Endothelial cell of umbilical vein (primary cell): ENCODE results near the gene ITGAE. TPM values are rescaled to one million over a fixed set of nuclear protein-coding genes. Genes with fewer than 3 reads are reported as not detected.

ENCODE experiments used
- BruUV-seq: library from RNA; stranded (reverse); fragments of 400-500 nt; replicated peaks from 2 replicates; lab custom pipeline; 2021; lab: Mats Ljungman, UMichigan
- CTCF ChIA-PET: fragments of 300-600, 350-600 bp; sonication (Branson Sonifier 250); formaldehyde crosslinking; loops from one replicate; lab custom pipeline; 2021; ENCODE audit warnings: antibody characterized with exemption, inconsistent platforms; lab: Charles Lee
- POLR2A ChIA-PET: fragments of 300-600, 350-600 bp; sonication (Branson Sonifier 250); formaldehyde crosslinking; loops from one replicate; lab custom pipeline; 2021; ENCODE audit warnings: antibody characterized with exemption, inconsistent platforms; lab: Charles Lee
- DNase-seq: peaks from one replicate; pipeline ENCODE4 v3.0.0-alpha.2; 2011; ENCODE audit warnings: low read depth, low spot score
- FAIRE-seq: peaks from 2 replicates; lab custom pipeline; 2011; peaks lifted over from hg19 to GRCh38; lab: Jason Lieb, UNC
- H2AFZ ChIP-seq: 2 replicates; pipeline ENCODE4 v1.6.0; 2012; ENCODE audit warnings: low read depth, low read length, control low read depth, inconsistent platforms
- H3K27ac ChIP-seq: 2 replicates; pipeline ENCODE4 v1.5.1; 2011; ENCODE audit warnings: low read depth, mild to moderate bottlenecking, control low read depth, low read length, moderate library complexity; ENCODE audit not compliant: insufficient read depth
- H3K27me3 ChIP-seq, 2 experiments: 2 replicates each; pipeline versions ENCODE4 v1.6.0 to v1.6.1; 2011; ENCODE audit warnings: low read length in 2 of 2, mixed read lengths in 1 of 2; ENCODE audit not compliant: control insufficient read depth in 2 of 2, insufficient read depth in 2 of 2
- H3K36me3 ChIP-seq, 2 experiments: 2 replicates in 1 of 2; 3 replicates in 1 of 2; pipeline ENCODE4 v1.5.1; 2011; ENCODE audit warnings: low read length in 2 of 2, mild to moderate bottlenecking in 1 of 2, moderate library complexity in 1 of 2; ENCODE audit not compliant: control insufficient read depth in 2 of 2, insufficient read depth in 2 of 2; ENCODE audit errors: extremely low read depth in 1 of 2
- H3K4me1 ChIP-seq: 3 replicates; pipeline ENCODE4 v1.5.1; 2011; ENCODE audit warnings: mild to moderate bottlenecking, low read length; ENCODE audit not compliant: control insufficient read depth, insufficient read depth; ENCODE audit errors: extremely low read depth
- H3K4me2 ChIP-seq: 2 replicates; pipeline ENCODE4 v1.6.1; 2011; ENCODE audit warnings: low read length, control low read depth, mixed read lengths; ENCODE audit not compliant: insufficient read depth
- H3K4me3 ChIP-seq, 3 experiments: fragments of 200-600 bp in 1 of 3; sonication (generic), shearing (Covaris generic) in 1 of 3; replicated peaks in 1 of 3; 2 replicates each; pipeline ENCODE4 v1.5.1; 2011 to 2016; ENCODE audit warnings: control low read depth in 3 of 3, low read length in 3 of 3, mild to moderate bottlenecking in 2 of 3, inconsistent platforms in 1 of 3, low read depth in 1 of 3, moderate library complexity in 1 of 3; ENCODE audit not compliant: insufficient read depth in 1 of 3
- H3K79me2 ChIP-seq: 2 replicates; pipeline ENCODE4 v1.6.0; 2012; ENCODE audit warnings: low read length, inconsistent platforms; ENCODE audit not compliant: control insufficient read depth, insufficient read depth
- H3K9ac ChIP-seq: replicated peaks from 2 replicates; pipeline ENCODE3; 2011; ENCODE audit warnings: low read length, control low read depth; ENCODE audit not compliant: insufficient read depth; ENCODE audit errors: extremely low read depth
- H3K9me1 ChIP-seq: replicated peaks from 3 replicates; pipeline ENCODE4 v1.6.0; 2011; ENCODE audit warnings: mild to moderate bottlenecking, low read length; ENCODE audit not compliant: control insufficient read depth, insufficient read depth; ENCODE audit errors: extremely low read depth
- H3K9me3 ChIP-seq: replicated peaks from 2 replicates; pipeline ENCODE4 v1.5.1; 2012; ENCODE audit warnings: low read length, inconsistent platforms; ENCODE audit not compliant: control insufficient read depth, insufficient read depth
- H4K20me1 ChIP-seq: replicated peaks from 2 replicates; pipeline ENCODE3; 2011; ENCODE audit warnings: mild to moderate bottlenecking, low read length; ENCODE audit not compliant: control insufficient read depth, insufficient read depth; ENCODE audit errors: extremely low read depth
- FOS ChIP-seq: IDR thresholded peaks from 2 replicates; pipeline ENCODE4 v1.6.1; 2011; ENCODE audit warnings: mild to moderate bottlenecking, low read length, moderate library complexity, borderline replicate concordance; ENCODE audit not compliant: insufficient read depth
- JUN ChIP-seq: IDR thresholded peaks from 2 replicates; pipeline ENCODE4 v1.6.1; 2011; ENCODE audit warnings: borderline replicate concordance, low read depth; ENCODE audit not compliant: insufficient read length, insufficient read depth
- MYC ChIP-seq: IDR thresholded peaks from one replicate; pipeline ENCODE4 v1.6.1; 2011; ENCODE audit warnings: mild to moderate bottlenecking, low read depth, low read length
- POLR2AphosphoS5 ChIP-seq: IDR thresholded peaks from 2 replicates; pipeline ENCODE4 v1.6.1; 2012; ENCODE audit warnings: low read depth, mild to moderate bottlenecking, control low read depth, low read length, moderate library complexity; ENCODE audit not compliant: insufficient read depth
- dilution Hi-C: fragments of 300-500 bp; cut with MboI; formaldehyde crosslinking; loops from one replicate; pipeline ENCODE4 v1.15.0; 2019; ENCODE audit warnings: low sequenced_read_pairs; ENCODE audit not compliant: extremely low pct_ligation_motif_present
- intact Hi-C: fragments of 100-400 bp; cut with micrococcal nuclease; formaldehyde crosslinking; loops from one replicate; pipeline ENCODE4 v1.10.0; 2022
- polyA plus RNA-seq, 4 experiments: library from polyadenylated mRNA; depleted of rRNA in 3 of 4; stranded (reverse) in 3 of 4; unstranded in 1 of 4; fragments of >200 nt; gene quantifications; 2 replicates each; pipeline versions ENCODE4 v1.2.1 to v1.2.3, GENCODE V29; 2011 to 2012; ENCODE audit warnings: missing spikeins in 1 of 4
- total RNA-seq: library from RNA; stranded (reverse); gene quantifications from 2 replicates; pipeline ENCODE4 v1.2.3, GENCODE V29; 2021
- TF ChIP-seq, protein P1 (sequence below): IDR thresholded peaks from 2 replicates; pipeline ENCODE4 v1.6.1; 2011; ENCODE audit not compliant: insufficient read depth, insufficient read length
- TF ChIP-seq, protein P2 (sequence below), 2 donors: IDR thresholded peaks; 1 replicate in 1 of 2; 2 replicates in 1 of 2; pipeline ENCODE4 v1.5.1; 2011; ENCODE audit warnings: low read length in 2 of 2, mild to moderate bottlenecking in 2 of 2, moderate library complexity in 2 of 2, control low read depth in 1 of 2, inconsistent platforms in 1 of 2, low read depth in 1 of 2; ENCODE audit not compliant: insufficient read depth in 1 of 2; ENCODE audit errors: extremely low read depth in 1 of 2

The ITGAE gene
- total and polyA plus RNA-seq, 2 donors (not counting 3 experiments of a cell fraction or from before 2014, with no cell fraction given), result 29.6 to 71.6 TPM

DNA sequence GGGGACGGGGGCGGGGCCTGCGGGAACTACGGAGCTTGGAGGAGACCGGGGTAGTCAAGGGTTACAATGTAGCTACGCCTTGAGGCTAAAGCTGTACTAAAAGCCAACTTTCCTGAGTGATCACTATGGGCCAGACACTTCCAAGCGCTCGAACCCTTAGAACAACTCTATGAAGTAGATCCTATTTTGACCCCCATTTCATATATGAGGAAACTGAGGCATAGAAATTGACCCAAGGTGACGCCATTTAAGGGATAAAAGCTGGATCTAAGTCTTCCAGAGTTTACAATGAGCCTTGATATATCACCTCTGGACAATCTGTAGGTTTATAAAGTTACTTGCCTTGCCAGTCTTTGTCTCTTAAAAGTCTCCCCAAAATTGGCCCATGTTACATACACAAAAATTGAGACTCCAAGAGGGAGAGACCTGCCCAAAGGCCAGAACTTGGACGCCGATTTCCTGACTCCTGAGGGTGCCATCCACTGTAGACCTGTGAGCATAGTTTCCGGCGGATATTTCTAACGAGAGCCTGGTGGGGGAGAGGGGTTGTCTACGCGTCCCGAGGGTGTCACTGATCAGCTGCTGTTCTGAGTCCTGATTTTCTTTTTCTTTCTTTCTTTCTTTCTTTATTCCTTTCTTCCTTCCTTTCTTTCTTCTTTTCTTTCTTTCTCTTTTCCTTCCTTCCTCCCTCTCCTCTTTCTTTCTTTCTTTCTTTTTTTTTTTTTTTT is 45.6 kb upstream of the ITGAE start:
- intact Hi-C loops, result loop anchor here (1.0 to 5.0 kb wide), 2 partner anchors 47 to 109 kb away; partner anchors contain the start of gene CAMKK1
- H3K36me3 ChIP-seq, result peaks cover 3 to 4% of the 10 kb centered on the region in 2 experiments
- no peaks in the 10 kb centered on the region for H3K27me3 ChIP-seq
- H2AFZ ChIP-seq, result peak overlapping the region; percentile 33
- H3K9me1 ChIP-seq, result no peaks in the 10 kb centered on the region
- no peaks in the 10 kb centered on the region for H4K20me1 ChIP-seq
- H3K4me2 ChIP-seq, result peak overlapping the region; percentile 50
- no peak overlapping the region for H3K27ac ChIP-seq
- ChIA-PET POLR2A (interaction anchor here (0.6 to 0.9 kb wide), 2 partner anchors 84 to 109 kb away, joined by 3 read pairs; no protein-coding TSS in a partner anchor), CTCF (interaction anchor here (0.5 to 5.4 kb wide), 21 partner anchors 9 to 1357 kb away, joined by 3 to 63 read pairs (median 4); partner anchors contain the start of gene CAMKK1)
- dilution Hi-C loops, result no loop called here
- BruUV-seq, result no TSS peak
- peaks cover 33% of the 10 kb centered on the region for H3K79me2 ChIP-seq
- TF ChIP-seq, protein P1, sequence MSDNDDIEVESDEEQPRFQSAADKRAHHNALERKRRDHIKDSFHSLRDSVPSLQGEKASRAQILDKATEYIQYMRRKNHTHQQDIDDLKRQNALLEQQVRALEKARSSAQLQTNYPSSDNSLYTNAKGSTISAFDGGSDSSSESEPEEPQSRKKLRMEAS, result no peak
- no peak for TF ChIP-seq POLR2AphosphoS5
- TF ChIP-seq MYC, result no peak
- TF ChIP-seq JUN, result no peak
- no peak for TF ChIP-seq FOS
- TF ChIP-seq, protein P2, sequence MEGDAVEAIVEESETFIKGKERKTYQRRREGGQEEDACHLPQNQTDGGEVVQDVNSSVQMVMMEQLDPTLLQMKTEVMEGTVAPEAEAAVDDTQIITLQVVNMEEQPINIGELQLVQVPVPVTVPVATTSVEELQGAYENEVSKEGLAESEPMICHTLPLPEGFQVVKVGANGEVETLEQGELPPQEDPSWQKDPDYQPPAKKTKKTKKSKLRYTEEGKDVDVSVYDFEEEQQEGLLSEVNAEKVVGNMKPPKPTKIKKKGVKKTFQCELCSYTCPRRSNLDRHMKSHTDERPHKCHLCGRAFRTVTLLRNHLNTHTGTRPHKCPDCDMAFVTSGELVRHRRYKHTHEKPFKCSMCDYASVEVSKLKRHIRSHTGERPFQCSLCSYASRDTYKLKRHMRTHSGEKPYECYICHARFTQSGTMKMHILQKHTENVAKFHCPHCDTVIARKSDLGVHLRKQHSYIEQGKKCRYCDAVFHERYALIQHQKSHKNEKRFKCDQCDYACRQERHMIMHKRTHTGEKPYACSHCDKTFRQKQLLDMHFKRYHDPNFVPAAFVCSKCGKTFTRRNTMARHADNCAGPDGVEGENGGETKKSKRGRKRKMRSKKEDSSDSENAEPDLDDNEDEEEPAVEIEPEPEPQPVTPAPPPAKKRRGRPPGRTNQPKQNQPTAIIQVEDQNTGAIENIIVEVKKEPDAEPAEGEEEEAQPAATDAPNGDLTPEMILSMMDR (IDR thresholded peaks at IDR 0.05; ENCODE audit: extremely low read depth in 1 of 2, insufficient read depth in 1 of 2, low read depth in 1 of 2, low read length in 2 of 2), result no peak
- no peaks in the 10 kb centered on the region for H3K9me3 ChIP-seq
- H3K9ac ChIP-seq, result no peak overlapping the region
- no peak for FAIRE-seq
- no peak for DNase-seq
- peaks cover 9% of the 10 kb centered on the region for H3K4me1 ChIP-seq
- H3K4me3 ChIP-seq, result no peak overlapping the region
